HepG2 (cell line): ENCODE data around the gene C1orf115. TPM values are rescaled to one million over a fixed set of nuclear protein-coding genes. Genes with fewer than 3 reads are reported as not detected.

Experiments
- ATAC-seq: fragments of 200-7000 bp; cut with Tn5 transposase; 3 replicates; pipeline ENCODE4 v1.9.1; 2020; ENCODE audit warnings: mild to moderate bottlenecking, moderate library complexity
- BruUV-seq: library from RNA; stranded (reverse); fragments of 400-500 nt; replicated peaks from 2 replicates; lab custom pipeline; 2021; lab: Mats Ljungman, UMichigan
- CTCF ChIA-PET: fragments of 300-600 bp; formaldehyde crosslinking; extraction: SDS; loops from one replicate; lab custom pipeline; 2021; ENCODE audit warnings: low total read pairs, inconsistent platforms, low intra/inter-chr PET ratio; lab: Yijun Ruan, JAX
- POLR2A ChIA-PET: fragments of 350-600 bp; sonication (Branson Sonifier 250); formaldehyde crosslinking; loops from one replicate; lab custom pipeline; 2020; ENCODE audit warnings: antibody characterized with exemption, inconsistent platforms; lab: Yijun Ruan, JAX
- DNase-seq: peaks from one replicate; pipeline ENCODE4 v3.0.0-alpha.2; 2015; ENCODE audit warnings: low spot score
- FAIRE-seq: peaks from 3 replicates; lab custom pipeline; 2011; peaks lifted over from hg19 to GRCh38; lab: Jason Lieb, UNC
- H2AFZ ChIP-seq: one replicate; pipeline ENCODE4 v1.6.1; 2011; ENCODE audit warnings: low read length, inconsistent platforms
- H3K27ac ChIP-seq: fragments of 300-600 bp; 3 replicates; pipeline ENCODE4 v1.8.0; 2011; ENCODE audit warnings: mixed run types, mild to moderate bottlenecking, mixed read lengths, low read length, inconsistent platforms; ENCODE audit not compliant: insufficient read depth; ENCODE audit errors: extremely low read length
- H3K27me3 ChIP-seq, 2 experiments: fragments of 200-600 bp in 1 of 2; 2 replicates in 1 of 2; 3 replicates in 1 of 2; pipeline versions ENCODE4 v1.6.0 to v1.8.0; 2011; ENCODE audit warnings: low read length in 2 of 2, mild to moderate bottlenecking in 2 of 2, moderate library complexity in 2 of 2, inconsistent platforms in 1 of 2; ENCODE audit not compliant: insufficient read depth in 2 of 2, control insufficient read depth in 1 of 2
- H3K36me3 ChIP-seq, 2 experiments: fragments of 200-600 bp in 1 of 2; replicated peaks in 1 of 2; 2 replicates in 1 of 2; 3 replicates in 1 of 2; pipeline versions ENCODE4 v1.5.1 to v1.8.0; 2011; ENCODE audit warnings: low read length in 2 of 2, inconsistent platforms in 1 of 2; ENCODE audit not compliant: insufficient read depth in 2 of 2, control insufficient read depth in 1 of 2
- H3K4me1 ChIP-seq: 2 replicates; pipeline ENCODE4 v1.5.1; 2012; ENCODE audit warnings: low read length, inconsistent platforms; ENCODE audit not compliant: insufficient read depth
- H3K4me2 ChIP-seq: 2 replicates; pipeline ENCODE4 v1.6.0; 2011; ENCODE audit warnings: low read depth, low read length, inconsistent platforms
- H3K4me3 ChIP-seq, 3 experiments: fragments of 200-600 bp in 1 of 3; sonication (generic), shearing (Covaris generic) in 1 of 3; replicated peaks in 1 of 3; 2 replicates each; pipeline ENCODE4 v1.5.1; 2011 to 2016; ENCODE audit warnings: low read length in 3 of 3, inconsistent platforms in 2 of 3, low read depth in 2 of 3, mild to moderate bottlenecking in 2 of 3, control low read depth in 1 of 3, mixed read lengths in 1 of 3; ENCODE audit not compliant: insufficient read depth in 1 of 3
- H3K79me2 ChIP-seq: one replicate; pipeline ENCODE4 v1.6.1; 2011; ENCODE audit warnings: low read length, inconsistent platforms; ENCODE audit not compliant: insufficient read depth
- H3K9ac ChIP-seq: 2 replicates; pipeline ENCODE4 v1.6.0; 2011; ENCODE audit warnings: mild to moderate bottlenecking, low read depth, low read length, inconsistent platforms; ENCODE audit not compliant: insufficient read depth
- H3K9me3 ChIP-seq: 2 replicates; pipeline ENCODE4 v1.5.1; 2012; ENCODE audit warnings: mild to moderate bottlenecking, low read length
- H4K20me1 ChIP-seq: 2 replicates; pipeline ENCODE4 v1.6.0; 2011; ENCODE audit warnings: inconsistent platforms, mild to moderate bottlenecking, low read length, moderate library complexity; ENCODE audit not compliant: insufficient read depth
- AHR ChIP-seq: IDR thresholded peaks from 2 replicates; pipeline ENCODE4 v1.6.1; 2018; ENCODE audit warnings: missing genetic modification reagents, missing compliant biosample characterization
- ATF6 ChIP-seq: sonication (generic); formaldehyde crosslinking; conservative IDR thresholded peaks from 2 replicates; pipeline ENCODE4 v1.4.0; 2020; ENCODE audit warnings: missing genetic modification reagents
- CBX5 ChIP-seq: sonication (generic); formaldehyde crosslinking; IDR thresholded peaks from 2 replicates; pipeline ENCODE4 v1.4.0; 2020; ENCODE audit warnings: missing genetic modification reagents, borderline replicate concordance
- FOXP1 ChIP-seq, 2 experiments: fragments of 450-650 bp in 1 of 2; IDR thresholded peaks; 2 replicates each; pipeline ENCODE4 v1.6.1; 2017 to 2018; ENCODE audit warnings: antibody characterized with exemption in 1 of 2
- GATA4 ChIP-seq: sonication (generic); IDR thresholded peaks from 2 replicates; pipeline ENCODE4 v1.6.1; 2016; ENCODE audit warnings: antibody characterized with exemption, low read depth, borderline replicate concordance
- NCOR1 ChIP-seq: fragments of 200-600 bp; sonication (generic); IDR thresholded peaks from 2 replicates; pipeline ENCODE4 v1.7.0; 2017; ENCODE audit warnings: antibody characterized with exemption, low read length, borderline replicate concordance
- REXO4 ChIP-seq: sonication (generic); formaldehyde crosslinking; IDR thresholded peaks from 2 replicates; pipeline ENCODE4 v1.8.0; 2022; ENCODE audit warnings: missing genetic modification reagents, mild to moderate bottlenecking, borderline replicate concordance
- STAG1 ChIP-seq: sonication (generic); formaldehyde crosslinking; IDR thresholded peaks from 2 replicates; pipeline ENCODE4 v1.4.0; 2020; ENCODE audit warnings: missing genetic modification reagents
- STAT5B ChIP-seq: sonication (generic); formaldehyde crosslinking; IDR thresholded peaks from 2 replicates; pipeline ENCODE4 v1.4.0; 2020; ENCODE audit warnings: missing genetic modification reagents
- TBX2 ChIP-seq: sonication (generic); formaldehyde crosslinking; IDR thresholded peaks from 2 replicates; pipeline ENCODE4 v1.5.0; 2020; ENCODE audit warnings: missing genetic modification reagents, mild to moderate bottlenecking, borderline replicate concordance
- TP53 ChIP-seq: sonication (generic); formaldehyde crosslinking; conservative IDR thresholded peaks from 2 replicates; pipeline ENCODE4 v1.4.0; 2020; ENCODE audit warnings: missing genetic modification reagents
- ZNF337 ChIP-seq: sonication (generic); formaldehyde crosslinking; IDR thresholded peaks from 2 replicates; pipeline ENCODE4 v1.5.1; 2020; ENCODE audit warnings: missing genetic modification reagents, low read depth, mild to moderate bottlenecking, borderline replicate concordance
- ZNF343 ChIP-seq: sonication (generic); formaldehyde crosslinking; IDR thresholded peaks from 2 replicates; pipeline ENCODE4 v1.4.0; 2020; ENCODE audit warnings: mild to moderate bottlenecking, missing genetic modification reagents
- ZNF432 ChIP-seq: sonication (generic); formaldehyde crosslinking; IDR thresholded peaks from 2 replicates; pipeline ENCODE4 v1.5.0; 2020; ENCODE audit warnings: missing genetic modification reagents, mild to moderate bottlenecking, borderline replicate concordance
- ZNF563 ChIP-seq: sonication (generic); formaldehyde crosslinking; IDR thresholded peaks from 2 replicates; pipeline ENCODE4 v1.8.0; 2022; ENCODE audit warnings: mild to moderate bottlenecking, moderate library complexity, missing genetic modification reagents
- WGBS: methylation state at CpG from one replicate; pipeline ENCODE4 v1.1.6; 2017; ENCODE audit warnings: low lambda C conversion rate; 5-methylcytosine and 5-hydroxymethylcytosine counted together
- in situ Hi-C: cut with HindIII; loops from 2 replicates; pipeline ENCODE4 v1.10.0; 2017; ENCODE audit warnings: low pct_unique_long_range_greater_than_20kb; ENCODE audit not compliant: extremely low pct_ligation_motif_present
- intact Hi-C: fragments of 100-400 bp; cut with micrococcal nuclease; formaldehyde crosslinking; loops from one replicate; pipeline ENCODE4 v1.10.0; 2022; ENCODE audit not compliant: unreplicated experiment
- polyA plus RNA-seq, 8 experiments: library from polyadenylated mRNA; depleted of rRNA in 3 of 8; stranded (reverse) in 7 of 8; unstranded in 1 of 8; fragments of >200 nt; fragmentation: Illumina TruSeq in 4 of 8; extraction: Trizol in 4 of 8; gene quantifications; 2 replicates each; pipeline versions ENCODE4 v1.2.1 to v1.2.3, GENCODE V29; 2011 to 2016; ENCODE audit warnings: low read depth in 4 of 8, missing spikeins in 1 of 8, mixed read lengths in 1 of 8; ENCODE audit not compliant: insufficient read depth in 1 of 8
- total RNA-seq, 5 experiments: library from RNA; depleted of rRNA; stranded (reverse); fragments of >200 nt; fragmentation: Illumina TruSeq; extraction: Trizol; gene quantifications; 2 replicates each; pipeline ENCODE4 v1.2.3, GENCODE V29; 2016; ENCODE audit warnings: low read depth in 1 of 5

The C1orf115 gene
- total and polyA plus RNA-seq, 2 of the 13 experiments (the other 11 are each of a cell fraction or from before 2014, with no cell fraction given) = 25.2 to 85.9 TPM

DNA sequence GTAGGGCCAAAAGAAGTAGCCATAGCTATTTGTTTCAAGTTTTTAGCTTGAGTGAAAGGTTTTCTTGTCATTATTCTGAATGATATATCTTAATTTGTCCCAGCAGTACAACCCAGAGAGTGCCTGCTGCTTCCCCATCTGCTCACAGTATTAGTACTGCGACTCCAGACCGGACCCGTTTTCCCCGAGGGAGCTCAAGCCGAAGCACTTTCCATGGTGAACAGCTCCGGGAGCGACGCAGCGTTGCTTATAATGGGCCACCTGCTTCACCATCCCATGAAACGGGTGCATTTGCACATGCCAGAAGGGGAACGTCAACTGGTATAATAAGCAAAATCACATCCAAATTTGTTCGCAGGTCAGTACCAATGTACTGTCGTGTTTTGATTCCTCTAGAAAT is 37.2 kb upstream of the C1orf115 start:
- POLR2A ChIA-PET = no interaction called here
- intact Hi-C loops = no loop called here
- WGBS = 31% methylated on average over 13 of the region's 13 CpGs
- Histone ChIP-seq H3K4me3 (no peak overlapping the region), H3K9me3 (no peaks in the 10 kb centered on the region), H3K79me2 (no peaks in the 10 kb centered on the region), H3K27ac (no peak overlapping the region), H3K36me3 (no peaks in the 10 kb centered on the region), H3K4me1 (no peaks in the 10 kb centered on the region), H3K27me3 (peaks cover 0 to 8% of the 10 kb centered on the region in 2 experiments; a peak in 3 of 5 replicates), H3K9ac (no peak overlapping the region), H3K4me2 (no peak overlapping the region), H4K20me1 (no peaks in the 10 kb centered on the region), H2AFZ (no peak overlapping the region)
- ATAC-seq = no peak
- no TSS peak for BruUV-seq
- in situ Hi-C loops = no loop called here
- TF ChIP-seq TBX2 (no peak), AHR (no peak), ZNF563 (no peak), ZNF432 (CRISPR knock-in tag) (no peak), GATA4 (no peak)
- no peak for DNase-seq
- CTCF ChIA-PET = no interaction called here
- no peak for FAIRE-seq

GRCh38 chr1:220655509-220655908 is 34.7 kb upstream of the C1orf115 start:
- WGBS = 24% methylated on average over 1 of the region's 1 CpG
- no TSS peak for BruUV-seq
- Histone ChIP-seq H3K79me2 (no peaks in the 10 kb centered on the region), H3K4me1 (no peaks in the 10 kb centered on the region), H3K4me2 (no peak overlapping the region), H2AFZ (no peak overlapping the region), H3K27ac (no peak overlapping the region), H3K27me3 (peaks cover 0 to 8% of the 10 kb centered on the region in 2 experiments; a peak in 2 of 5 replicates), H3K4me3 (no peak overlapping the region), H3K9me3 (no peaks in the 10 kb centered on the region), H3K9ac (no peak overlapping the region), H4K20me1 (no peaks in the 10 kb centered on the region), H3K36me3 (no peaks in the 10 kb centered on the region)
- DNase-seq (no peak), FAIRE-seq (no peak), ATAC-seq (no peak)
- CTCF ChIA-PET = no interaction called here
- in situ Hi-C loops (no loop called here), intact Hi-C loops (no loop called here)
- POLR2A ChIA-PET = no interaction called here
- TF ChIP-seq FOXP1 (IDR thresholded peaks at IDR 0.05) = no peak
- TF ChIP-seq FOXP1 (CRISPR knock-in tag; IDR thresholded peaks at IDR 0.05) = no peak
- TF ChIP-seq TP53 (CRISPR knock-in tag) = no peak
- TF ChIP-seq REXO4 (CRISPR knock-in tag) = no peak
- no peak for TF ChIP-seq CBX5 (CRISPR knock-in tag)
- TF ChIP-seq STAG1 (CRISPR knock-in tag) = no peak
- no peak for TF ChIP-seq STAT5B (CRISPR knock-in tag)
- TF ChIP-seq ZNF343 = no peak
- no peak for TF ChIP-seq NCOR1
- TF ChIP-seq ZNF337 = no peak
- no peak for TF ChIP-seq ATF6 (CRISPR knock-in tag)
